ENCODE data around the gene MEGF6. TPM values are rescaled to one million over a fixed set of nuclear protein-coding genes. Genes with fewer than 3 reads are reported as not detected.

MEGF6 gene
- total RNA-seq, 1 experiment from 2014 or later: 14.3 TPM

GRCh38 chr1:3516481-3516869, 94.8 kb downstream of the MEGF6 start:
- H3K27ac Mint-ChIP-seq (ENCODE audit: low read depth, unreplicated experiment): peak overlapping the region; percentile 46
- CTCF ChIA-PET: interaction anchor here (1.3 to 5.4 kb wide), 3 partner anchors 26 to 104 kb away, joined by 4 to 37 read pairs (median 7); no protein-coding TSS in a partner anchor
- intact Hi-C loops (cut with micrococcal nuclease): no loop called here
- no peak for DNase-seq (ENCODE audit: unreplicated experiment)
- no peaks in the 10 kb centered on the region for H3K27me3 Mint-ChIP-seq (ENCODE audit: insufficient read depth, unreplicated experiment)
- no TSS peak for BruUV-seq (replicated peaks)
- TF ChIP-seq CTCF (IDR thresholded peaks at IDR 0.05; ENCODE audit: unreplicated experiment): no peak
- no peak overlapping the region for H3K4me3 Mint-ChIP-seq (ENCODE audit: unreplicated experiment)
- H3K4me1 Mint-ChIP-seq (ENCODE audit: insufficient read depth, unreplicated experiment): no peaks in the 10 kb centered on the region
- peaks cover 1% of the 10 kb centered on the region for H3K36me3 Mint-ChIP-seq (ENCODE audit: insufficient read depth, unreplicated experiment)
- POLR2A ChIA-PET: interaction anchor here (0.6 kb wide), 1 partner anchor 106 kb away, joined by 4 read pairs; no protein-coding TSS in a partner anchor
- H3K9me3 Mint-ChIP-seq (ENCODE audit: unreplicated experiment): no peaks in the 10 kb centered on the region

GRCh38 chr1:3515774-3516480, 95.4 kb downstream of the MEGF6 start:
- BruUV-seq (replicated peaks): no TSS peak

GRCh38 chr1:3515272-3515671, 96.0 kb downstream of the MEGF6 start:
- no peaks in the 10 kb centered on the region for H3K9me3 Mint-ChIP-seq (ENCODE audit: unreplicated experiment)

More at GRCh38 chr1:3515774-3516480, 95.4 kb downstream of the MEGF6 start:
- POLR2A ChIA-PET: interaction anchor here (0.6 kb wide), 1 partner anchor 107 kb away, joined by 4 read pairs; no protein-coding TSS in a partner anchor
- no peak for TF ChIP-seq CTCF (IDR thresholded peaks at IDR 0.05; ENCODE audit: unreplicated experiment)
- Mint-ChIP-seq H3K36me3 (ENCODE audit: insufficient read depth, unreplicated experiment) (no peaks in the 10 kb centered on the region), H3K4me1 (ENCODE audit: insufficient read depth, unreplicated experiment) (no peaks in the 10 kb centered on the region), H3K4me3 (ENCODE audit: unreplicated experiment) (no peak overlapping the region), H3K27me3 (ENCODE audit: insufficient read depth, unreplicated experiment) (no peaks in the 10 kb centered on the region), H3K9me3 (ENCODE audit: unreplicated experiment) (no peaks in the 10 kb centered on the region), H3K27ac (ENCODE audit: low read depth, unreplicated experiment) (peak overlapping the region; percentile 46)
- CTCF ChIA-PET: interaction anchor here (1.7 to 5.4 kb wide), 2 partner anchors 99 to 104 kb away, joined by 7 to 37 read pairs; no protein-coding TSS in a partner anchor
- intact Hi-C loops (cut with micrococcal nuclease): no loop called here
- DNase-seq (ENCODE audit: unreplicated experiment): peak; percentile 46

More at GRCh38 chr1:3515272-3515671, 96.0 kb downstream of the MEGF6 start:
- no peak for TF ChIP-seq CTCF (IDR thresholded peaks at IDR 0.05; ENCODE audit: unreplicated experiment)
- peak overlapping the region; percentile 46 for H3K27ac Mint-ChIP-seq (ENCODE audit: low read depth, unreplicated experiment)
- H3K36me3 Mint-ChIP-seq (ENCODE audit: insufficient read depth, unreplicated experiment): no peaks in the 10 kb centered on the region
- intact Hi-C loops (cut with micrococcal nuclease): no loop called here
- POLR2A ChIA-PET: no interaction called here
- H3K27me3 Mint-ChIP-seq (ENCODE audit: insufficient read depth, unreplicated experiment): no peaks in the 10 kb centered on the region
- BruUV-seq (replicated peaks): no TSS peak
- H3K4me1 Mint-ChIP-seq (ENCODE audit: insufficient read depth, unreplicated experiment): no peaks in the 10 kb centered on the region
- DNase-seq (ENCODE audit: unreplicated experiment): no peak
- no peak overlapping the region for H3K4me3 Mint-ChIP-seq (ENCODE audit: unreplicated experiment)
- CTCF ChIA-PET: interaction anchor here (1.3 to 5.4 kb wide), 3 partner anchors 24 to 105 kb away, joined by 4 to 37 read pairs (median 7); no protein-coding TSS in a partner anchor

Data from MCF 10A (cell line).